OCI-LY3 (cell line): ENCODE results near the gene METTL6.
A peak's percentile ranks its signal among the peaks of the same experiment; 100 is the strongest.

Source experiments
- CTCF ChIP-seq: fragments of 200-600, 300-600 bp; sonication (generic); IDR thresholded peaks from 2 replicates; pipeline ENCODE4 v1.5.1; 2014; ENCODE audit warnings: antibody characterized with exemption, low read length, low read depth
- EZH2phosphoT487 ChIP-seq: fragments of 200-600 bp; shearing (Covaris generic); IDR thresholded peaks from 2 replicates; pipeline ENCODE4 v1.6.1; 2018; ENCODE audit warnings: antibody characterized with exemption, mixed run types, low read depth

- TF ChIP-seq CTCF (peak; percentile 93), EZH2phosphoT487 (no peak)
These were observed 21.8 kb downstream of the METTL6 start for GRCh38 chr3:15405448-15406050.
